K562 (cell line): ENCODE results near the gene HSPB1. TPM values are rescaled to one million over a fixed set of nuclear protein-coding genes. Genes with fewer than 3 reads are reported as not detected.

Experiments
- ADNP ChIP-seq: fragments of 200-800 bp; sonication (Bioruptor generic); IDR thresholded peaks from 2 replicates; pipeline ENCODE4 v1.6.1; 2016; ENCODE audit warnings: missing genetic modification characterization, missing compliant biosample characterization
- HNRNPL ChIP-seq: fragments of 200-400 bp; formaldehyde crosslinking; IDR thresholded peaks from 2 replicates; pipeline ENCODE4 v1.6.1; 2017; ENCODE audit warnings: low read depth, mild to moderate bottlenecking, low read length
- MIER1 ChIP-seq: fragments of 450-650 bp; IDR thresholded peaks from 2 replicates; pipeline ENCODE4 v1.6.1; 2016; ENCODE audit warnings: antibody characterized with exemption, mild to moderate bottlenecking, low read depth
- THRAP3 ChIP-seq: fragments of 450-650 bp; IDR thresholded peaks from 2 replicates; pipeline ENCODE4 v1.6.1; 2016; ENCODE audit warnings: mild to moderate bottlenecking, inconsistent platforms, borderline replicate concordance
- ZNF212 ChIP-seq: fragments of 450-650 bp; formaldehyde crosslinking; IDR thresholded peaks from 2 replicates; pipeline ENCODE4 v1.4.0; 2020; ENCODE audit warnings: mild to moderate bottlenecking
- polyA plus RNA-seq, 8 experiments: library from polyadenylated mRNA; depleted of rRNA in 4 of 8; stranded (reverse) in 5 of 8; unstranded in 3 of 8; fragments of >200 nt; fragmentation: Nextera tagmentation in 2 of 8; fragmentation: Illumina TruSeq in 1 of 8; extraction: Ambion mirVana in 2 of 8; extraction: Trizol in 1 of 8; gene quantifications; 2 replicates each; pipeline versions ENCODE4 v1.2.1 to v1.2.3, GENCODE V29; 2011 to 2014; ENCODE audit warnings: inconsistent platforms in 1 of 8, missing spikeins in 1 of 8
- total RNA-seq, 7 experiments: library from RNA; depleted of rRNA in 6 of 7; stranded (reverse); fragments of >200 nt in 6 of 7; fragmentation: Illumina TruSeq in 2 of 7; extraction: Trizol in 2 of 7; gene quantifications; 2 replicates each; pipeline versions ENCODE4 v1.2.1 to v1.2.3, GENCODE V29; 2011 to 2021; ENCODE audit warnings: low replicate concordance in 1 of 7
- TF ChIP-seq, protein P1 (sequence below), 2 experiments: fragments of 450-650 bp in 1 of 2; sonication (generic) in 1 of 2; formaldehyde crosslinking in 1 of 2; IDR thresholded peaks; 2 replicates each; pipeline versions ENCODE4 v1.7.1 to v1.9.0; 2016 to 2022; ENCODE audit warnings: inconsistent platforms in 1 of 2, mild to moderate bottlenecking in 1 of 2, missing genetic modification reagents in 1 of 2
- TF ChIP-seq, protein P2 (sequence below): fragments of 450-650 bp; IDR thresholded peaks from 2 replicates; pipeline ENCODE4 v1.6.1; 2018; ENCODE audit not compliant: partially characterized antibody
- TF ChIP-seq, protein P3 (sequence below), 2 experiments: fragments of 450-650 bp in 1 of 2; sonication (generic) in 1 of 2; formaldehyde crosslinking; conservative IDR thresholded peaks; 2 replicates each; pipeline versions ENCODE4 v1.4.0 to v1.8.1; 2020 to 2022; ENCODE audit warnings: mild to moderate bottlenecking in 1 of 2, missing genetic modification reagents in 1 of 2
- TF ChIP-seq, protein P4 (sequence below), 3 experiments: IDR thresholded peaks in 2 of 3; conservative IDR thresholded peaks in 1 of 3; 2 replicates each; pipeline ENCODE4 v1.5.1; 2011 to 2012; ENCODE audit warnings: low read length in 3 of 3, mild to moderate bottlenecking in 3 of 3, control low read depth in 2 of 3, improper control_type of control experiment in 1 of 3, inconsistent platforms in 1 of 3, low read depth in 1 of 3, mixed read lengths in 1 of 3, moderate library complexity in 1 of 3; ENCODE audit not compliant: insufficient read depth in 2 of 3

The HSPB1 gene
- total and polyA plus RNA-seq, 9 of the 15 experiments (the other 6 are each of a cell fraction or from before 2014, with no cell fraction given) = 27.1 to 522 (median 138) TPM

DNA sequence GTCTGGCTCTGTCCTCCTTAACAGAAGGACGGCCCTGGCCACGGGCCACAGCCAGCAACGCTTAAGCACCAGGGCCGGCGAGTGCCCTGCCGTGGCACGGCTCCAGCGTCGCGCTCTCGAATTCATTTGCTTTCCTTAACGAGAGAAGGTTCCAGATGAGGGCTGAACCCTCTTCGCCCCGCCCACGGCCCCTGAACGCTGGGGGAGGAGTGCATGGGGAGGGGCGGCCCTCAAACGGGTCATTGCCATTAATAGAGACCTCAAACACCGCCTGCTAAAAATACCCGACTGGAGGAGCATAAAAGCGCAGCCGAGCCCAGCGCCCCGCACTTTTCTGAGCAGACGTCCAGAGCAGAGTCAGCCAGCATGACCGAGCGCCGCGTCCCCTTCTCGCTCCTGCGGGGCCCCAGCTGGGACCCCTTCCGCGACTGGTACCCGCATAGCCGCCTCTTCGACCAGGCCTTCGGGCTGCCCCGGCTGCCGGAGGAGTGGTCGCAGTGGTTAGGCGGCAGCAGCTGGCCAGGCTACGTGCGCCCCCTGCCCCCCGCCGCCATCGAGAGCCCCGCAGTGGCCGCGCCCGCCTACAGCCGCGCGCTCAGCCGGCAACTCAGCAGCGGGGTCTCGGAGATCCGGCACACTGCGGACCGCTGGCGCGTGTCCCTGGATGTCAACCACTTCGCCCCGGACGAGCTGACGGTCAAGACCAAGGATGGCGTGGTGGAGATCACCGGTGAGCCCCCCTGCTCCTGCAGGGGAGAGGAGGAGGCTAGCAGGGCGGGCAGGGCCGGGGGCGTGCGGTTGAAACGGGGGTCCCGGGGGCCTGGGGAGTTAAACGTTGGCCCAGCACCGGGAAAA lies at the start of gene HSPB1 (continued):
- TF ChIP-seq, protein P1, sequence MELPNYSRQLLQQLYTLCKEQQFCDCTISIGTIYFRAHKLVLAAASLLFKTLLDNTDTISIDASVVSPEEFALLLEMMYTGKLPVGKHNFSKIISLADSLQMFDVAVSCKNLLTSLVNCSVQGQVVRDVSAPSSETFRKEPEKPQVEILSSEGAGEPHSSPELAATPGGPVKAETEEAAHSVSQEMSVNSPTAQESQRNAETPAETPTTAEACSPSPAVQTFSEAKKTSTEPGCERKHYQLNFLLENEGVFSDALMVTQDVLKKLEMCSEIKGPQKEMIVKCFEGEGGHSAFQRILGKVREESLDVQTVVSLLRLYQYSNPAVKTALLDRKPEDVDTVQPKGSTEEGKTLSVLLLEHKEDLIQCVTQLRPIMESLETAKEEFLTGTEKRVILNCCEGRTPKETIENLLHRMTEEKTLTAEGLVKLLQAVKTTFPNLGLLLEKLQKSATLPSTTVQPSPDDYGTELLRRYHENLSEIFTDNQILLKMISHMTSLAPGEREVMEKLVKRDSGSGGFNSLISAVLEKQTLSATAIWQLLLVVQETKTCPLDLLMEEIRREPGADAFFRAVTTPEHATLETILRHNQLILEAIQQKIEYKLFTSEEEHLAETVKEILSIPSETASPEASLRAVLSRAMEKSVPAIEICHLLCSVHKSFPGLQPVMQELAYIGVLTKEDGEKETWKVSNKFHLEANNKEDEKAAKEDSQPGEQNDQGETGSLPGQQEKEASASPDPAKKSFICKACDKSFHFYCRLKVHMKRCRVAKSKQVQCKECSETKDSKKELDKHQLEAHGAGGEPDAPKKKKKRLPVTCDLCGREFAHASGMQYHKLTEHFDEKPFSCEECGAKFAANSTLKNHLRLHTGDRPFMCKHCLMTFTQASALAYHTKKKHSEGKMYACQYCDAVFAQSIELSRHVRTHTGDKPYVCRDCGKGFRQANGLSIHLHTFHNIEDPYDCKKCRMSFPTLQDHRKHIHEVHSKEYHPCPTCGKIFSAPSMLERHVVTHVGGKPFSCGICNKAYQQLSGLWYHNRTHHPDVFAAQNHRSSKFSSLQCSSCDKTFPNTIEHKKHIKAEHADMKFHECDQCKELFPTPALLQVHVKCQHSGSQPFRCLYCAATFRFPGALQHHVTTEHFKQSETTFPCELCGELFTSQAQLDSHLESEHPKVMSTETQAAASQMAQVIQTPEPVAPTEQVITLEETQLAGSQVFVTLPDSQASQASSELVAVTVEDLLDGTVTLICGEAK (IDR thresholded peaks at IDR 0.05) = peak; percentile 19; the same call in 1 of the 2 replicates
- TF ChIP-seq, protein P1 (CRISPR knock-in tag; IDR thresholded peaks at IDR 0.05) = no peak
- TF ChIP-seq, protein P2, sequence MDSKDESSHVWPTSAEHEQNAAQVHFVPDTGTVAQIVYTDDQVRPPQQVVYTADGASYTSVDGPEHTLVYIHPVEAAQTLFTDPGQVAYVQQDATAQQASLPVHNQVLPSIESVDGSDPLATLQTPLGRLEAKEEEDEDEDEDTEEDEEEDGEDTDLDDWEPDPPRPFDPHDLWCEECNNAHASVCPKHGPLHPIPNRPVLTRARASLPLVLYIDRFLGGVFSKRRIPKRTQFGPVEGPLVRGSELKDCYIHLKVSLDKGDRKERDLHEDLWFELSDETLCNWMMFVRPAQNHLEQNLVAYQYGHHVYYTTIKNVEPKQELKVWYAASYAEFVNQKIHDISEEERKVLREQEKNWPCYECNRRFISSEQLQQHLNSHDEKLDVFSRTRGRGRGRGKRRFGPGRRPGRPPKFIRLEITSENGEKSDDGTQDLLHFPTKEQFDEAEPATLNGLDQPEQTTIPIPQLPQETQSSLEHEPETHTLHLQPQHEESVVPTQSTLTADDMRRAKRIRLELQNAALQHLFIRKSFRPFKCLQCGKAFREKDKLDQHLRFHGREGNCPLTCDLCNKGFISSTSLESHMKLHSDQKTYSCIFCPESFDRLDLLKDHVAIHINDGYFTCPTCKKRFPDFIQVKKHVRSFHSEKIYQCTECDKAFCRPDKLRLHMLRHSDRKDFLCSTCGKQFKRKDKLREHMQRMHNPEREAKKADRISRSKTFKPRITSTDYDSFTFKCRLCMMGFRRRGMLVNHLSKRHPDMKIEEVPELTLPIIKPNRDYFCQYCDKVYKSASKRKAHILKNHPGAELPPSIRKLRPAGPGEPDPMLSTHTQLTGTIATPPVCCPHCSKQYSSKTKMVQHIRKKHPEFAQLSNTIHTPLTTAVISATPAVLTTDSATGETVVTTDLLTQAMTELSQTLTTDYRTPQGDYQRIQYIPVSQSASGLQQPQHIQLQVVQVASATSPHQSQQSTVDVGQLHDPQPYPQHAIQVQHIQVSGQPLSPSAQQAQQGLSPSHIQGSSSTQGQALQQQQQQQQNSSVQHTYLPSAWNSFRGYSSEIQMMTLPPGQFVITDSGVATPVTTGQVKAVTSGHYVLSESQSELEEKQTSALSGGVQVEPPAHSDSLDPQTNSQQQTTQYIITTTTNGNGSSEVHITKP = peak; percentile 41
- TF ChIP-seq, protein P3, sequence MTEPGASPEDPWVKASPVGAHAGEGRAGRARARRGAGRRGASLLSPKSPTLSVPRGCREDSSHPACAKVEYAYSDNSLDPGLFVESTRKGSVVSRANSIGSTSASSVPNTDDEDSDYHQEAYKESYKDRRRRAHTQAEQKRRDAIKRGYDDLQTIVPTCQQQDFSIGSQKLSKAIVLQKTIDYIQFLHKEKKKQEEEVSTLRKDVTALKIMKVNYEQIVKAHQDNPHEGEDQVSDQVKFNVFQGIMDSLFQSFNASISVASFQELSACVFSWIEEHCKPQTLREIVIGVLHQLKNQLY (CRISPR knock-in tag; conservative IDR thresholded peaks at IDR 0.05) = no peak
- TF ChIP-seq ADNP (no peak), HNRNPL (no peak), MIER1 (no peak), ZNF212 (CRISPR knock-in tag) (no peak; the same call in 1 of the 2 replicates), THRAP3 (no peak)
- TF ChIP-seq, protein P4, sequence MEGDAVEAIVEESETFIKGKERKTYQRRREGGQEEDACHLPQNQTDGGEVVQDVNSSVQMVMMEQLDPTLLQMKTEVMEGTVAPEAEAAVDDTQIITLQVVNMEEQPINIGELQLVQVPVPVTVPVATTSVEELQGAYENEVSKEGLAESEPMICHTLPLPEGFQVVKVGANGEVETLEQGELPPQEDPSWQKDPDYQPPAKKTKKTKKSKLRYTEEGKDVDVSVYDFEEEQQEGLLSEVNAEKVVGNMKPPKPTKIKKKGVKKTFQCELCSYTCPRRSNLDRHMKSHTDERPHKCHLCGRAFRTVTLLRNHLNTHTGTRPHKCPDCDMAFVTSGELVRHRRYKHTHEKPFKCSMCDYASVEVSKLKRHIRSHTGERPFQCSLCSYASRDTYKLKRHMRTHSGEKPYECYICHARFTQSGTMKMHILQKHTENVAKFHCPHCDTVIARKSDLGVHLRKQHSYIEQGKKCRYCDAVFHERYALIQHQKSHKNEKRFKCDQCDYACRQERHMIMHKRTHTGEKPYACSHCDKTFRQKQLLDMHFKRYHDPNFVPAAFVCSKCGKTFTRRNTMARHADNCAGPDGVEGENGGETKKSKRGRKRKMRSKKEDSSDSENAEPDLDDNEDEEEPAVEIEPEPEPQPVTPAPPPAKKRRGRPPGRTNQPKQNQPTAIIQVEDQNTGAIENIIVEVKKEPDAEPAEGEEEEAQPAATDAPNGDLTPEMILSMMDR (IDR thresholded peaks at IDR 0.05 in 2 of 3, conservative IDR thresholded peaks at IDR 0.05 in 1 of 3; ENCODE audit: insufficient read depth in 2 of 3, low read depth in 1 of 3, low read length in 3 of 3) = 0 out of 6 replicates have a peak, but pooled peaks of 1 of the 3 experiments have one; percentile 10
